GM23338 (cell line): ENCODE measurements around the gene PRPF38A. TPM values are rescaled to one million over a fixed set of nuclear protein-coding genes. Genes with fewer than 3 reads are reported as not detected.

Experiments used
- ATAC-seq: fragments of 200-7000 bp; cut with Tn5 transposase; 3 replicates; pipeline ENCODE4 v1.9.1; 2020
- DNase-seq: peaks from one replicate; pipeline ENCODE4 v3.0.0-alpha.2; 2015; ENCODE audit warnings: low spot score
- H2AFZ ChIP-seq: fragments of 200-600 bp; sonication (generic); 2 replicates; pipeline ENCODE4 v1.8.0; 2016; ENCODE audit warnings: antibody characterized with exemption, mild to moderate bottlenecking, moderate library complexity
- H3F3A ChIP-seq: fragments of 200-600 bp; sonication (generic); replicated peaks from 2 replicates; pipeline ENCODE4 v1.8.0; 2017; ENCODE audit warnings: antibody characterized with exemption, mixed run types, low read depth
- H3K27ac ChIP-seq: fragments of 200-600 bp; sonication (generic); 2 replicates; pipeline ENCODE4 v1.6.1; 2016; ENCODE audit warnings: low read depth
- H3K27me3 ChIP-seq: fragments of 200-600 bp; sonication (generic); 2 replicates; pipeline ENCODE4 v1.8.0; 2016; ENCODE audit warnings: mild to moderate bottlenecking, mixed run types, moderate library complexity; ENCODE audit not compliant: insufficient read depth
- H3K36me3 ChIP-seq: fragments of 200-600 bp; sonication (generic); 2 replicates; pipeline ENCODE4 v1.8.0; 2016; ENCODE audit warnings: mild to moderate bottlenecking; ENCODE audit not compliant: insufficient read depth
- H3K4me1 ChIP-seq: fragments of 200-600 bp; sonication (generic); 2 replicates; pipeline ENCODE4 v1.8.0; 2016; ENCODE audit warnings: mild to moderate bottlenecking, moderate library complexity; ENCODE audit not compliant: insufficient read depth
- H3K4me2 ChIP-seq: fragments of 200-600 bp; sonication (generic); 2 replicates; pipeline ENCODE4 v1.7.1; 2017; ENCODE audit warnings: mixed run types
- H3K4me3 ChIP-seq: fragments of 200-600 bp; sonication (generic); 2 replicates; pipeline ENCODE4 v1.6.1; 2016; ENCODE audit warnings: mixed run types
- H3K79me2 ChIP-seq: fragments of 200-600 bp; sonication (generic); replicated peaks from 2 replicates; pipeline ENCODE4 v1.8.0; 2017; ENCODE audit warnings: mild to moderate bottlenecking; ENCODE audit not compliant: insufficient read depth
- H3K9me2 ChIP-seq: fragments of 200-600 bp; sonication (generic); 2 replicates; pipeline ENCODE4 v1.8.0; 2017; ENCODE audit not compliant: insufficient read depth
- H4K20me1 ChIP-seq: fragments of 200-600 bp; sonication (generic); replicated peaks from 2 replicates; pipeline ENCODE4 v1.8.0; 2017; ENCODE audit warnings: mild to moderate bottlenecking; ENCODE audit not compliant: insufficient read depth
- H3K27ac Mint-ChIP-seq: 2 replicates; pipeline ENCODE4 v1.8.0; 2020; ENCODE audit warnings: inconsistent platforms, mild to moderate bottlenecking, moderate library complexity, mixed read lengths
- H3K27me3 Mint-ChIP-seq: 3 replicates; pipeline ENCODE4 v1.8.0; 2022; ENCODE audit warnings: low read depth, mild to moderate bottlenecking, moderate library complexity, mixed read lengths, inconsistent platforms; ENCODE audit not compliant: insufficient read depth, poor library complexity
- H3K36me3 Mint-ChIP-seq: 3 replicates; pipeline ENCODE4 v1.8.0; 2021; ENCODE audit warnings: low read depth, mild to moderate bottlenecking, inconsistent platforms, moderate library complexity, mixed read lengths
- H3K4me1 Mint-ChIP-seq: 3 replicates; pipeline ENCODE4 v1.8.0; 2020; ENCODE audit warnings: mild to moderate bottlenecking, inconsistent platforms, mixed read lengths
- H3K4me3 Mint-ChIP-seq: 3 replicates; pipeline ENCODE4 v1.8.0; 2021; ENCODE audit warnings: moderate library complexity, mild to moderate bottlenecking, inconsistent platforms, mixed read lengths
- H3K9me3 Mint-ChIP-seq: 3 replicates; pipeline ENCODE4 v1.8.0; 2020; ENCODE audit warnings: moderate library complexity, mild to moderate bottlenecking, inconsistent platforms, mixed read lengths
- CREB1 ChIP-seq: fragments of 250-450 bp; sonication (Bioruptor Pico); IDR thresholded peaks from 2 replicates; pipeline ENCODE4 v1.5.0; 2020; ENCODE audit warnings: low read depth, mild to moderate bottlenecking, moderate library complexity
- CTCF ChIP-seq, 2 experiments: fragments of 200-600 bp in 1 of 2; sonication (generic) in 1 of 2; conservative IDR thresholded peaks; 2 replicates each; pipeline versions ENCODE4 v1.5.1 to v1.6.1; 2016 to 2017; ENCODE audit warnings: antibody characterized with exemption in 2 of 2, low read depth in 2 of 2, mild to moderate bottlenecking in 2 of 2, moderate library complexity in 1 of 2
- EZH2 ChIP-seq: fragments of 200-600 bp; sonication (generic); IDR thresholded peaks from one replicate; pipeline ENCODE4 v1.8.0; 2017; ENCODE audit warnings: antibody characterized with exemption, mild to moderate bottlenecking, low read depth; ENCODE audit not compliant: unreplicated experiment
- EZH2phosphoT487 ChIP-seq: fragments of 200-600 bp; sonication (generic); IDR thresholded peaks from one replicate; pipeline ENCODE4 v1.8.1; 2018; ENCODE audit warnings: antibody characterized with exemption; ENCODE audit not compliant: unreplicated experiment
- STAT1 ChIP-seq: IDR thresholded peaks from one replicate; pipeline ENCODE4 v1.6.1; 2016; ENCODE audit warnings: antibody characterized with exemption; ENCODE audit not compliant: unreplicated experiment
- ZNF114 ChIP-seq: fragments of 250-450 bp; sonication (Bioruptor Pico); IDR thresholded peaks from 2 replicates; pipeline ENCODE4 v1.5.0; 2020; ENCODE audit warnings: mild to moderate bottlenecking, moderate library complexity
- ZNF331 ChIP-seq: fragments of 250-450 bp; sonication (Bioruptor Pico); IDR thresholded peaks from 2 replicates; pipeline ENCODE4 v1.5.0; 2020; ENCODE audit warnings: low read depth, mild to moderate bottlenecking, moderate library complexity
- polyA plus RNA-seq: library from polyadenylated mRNA; unstranded; fragments of >200 nt; fragmentation: Nextera tagmentation; extraction: Ambion mirVana; gene quantifications from 2 replicates; pipeline ENCODE4 v1.2.1, GENCODE V29; 2016
- total RNA-seq: library from RNA; depleted of rRNA; stranded (reverse); fragments of >200 nt; shearing (Covaris generic); gene quantifications from 2 replicates; pipeline ENCODE4 v1.2.3, GENCODE V29; 2014
- TF ChIP-seq, protein P1 (sequence below): IDR thresholded peaks from one replicate; pipeline ENCODE4 v1.6.1; 2018; ENCODE audit warnings: antibody characterized with exemption; ENCODE audit not compliant: unreplicated experiment

PRPF38A gene
- total and polyA plus RNA-seq, 2 experiments from 2014 or later: 24.8 to 40.3 TPM

DNA sequence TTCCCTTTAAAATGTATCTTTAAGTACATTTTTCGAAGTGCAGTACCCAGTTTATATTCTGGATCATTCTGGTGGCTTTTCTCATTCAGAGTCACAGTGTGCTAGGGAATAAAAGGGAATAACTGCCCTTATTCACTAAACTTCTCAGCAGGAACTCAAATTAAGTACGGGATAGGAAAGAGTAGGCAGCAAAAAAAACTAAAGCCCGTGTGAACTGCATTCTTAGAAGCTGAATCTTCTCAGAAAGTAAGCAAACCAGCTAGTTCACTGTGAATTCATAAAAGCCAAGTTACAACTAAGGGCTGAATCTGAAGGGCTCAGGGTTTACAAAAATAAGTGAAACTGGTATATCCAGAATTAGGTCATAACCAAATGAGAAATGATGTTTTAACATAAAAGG is 22.0 kb downstream of the PRPF38A start:
- peaks cover 17% of the 10 kb centered on the region for H3K36me3 ChIP-seq
- H4K20me1 ChIP-seq: 0 out of 2 replicates have a peak, but pooled peaks cover 2% of the 10 kb centered on the region
- H3K4me1 ChIP-seq: 0 out of 2 replicates have a peak, but pooled peaks cover 9% of the 10 kb centered on the region
- no peak overlapping the region for H2AFZ ChIP-seq
- no peak overlapping the region for H3K4me3 Mint-ChIP-seq
- no peak overlapping the region for H3K4me3 ChIP-seq
- no peaks in the 10 kb centered on the region; the same call in 1 of the 2 replicates for H3K79me2 ChIP-seq
- no peak for TF ChIP-seq CTCF (conservative IDR thresholded peaks at IDR 0.05; ENCODE audit: low read depth in 2 of 2)
- no peak for TF ChIP-seq CREB1
- TF ChIP-seq, protein P1, sequence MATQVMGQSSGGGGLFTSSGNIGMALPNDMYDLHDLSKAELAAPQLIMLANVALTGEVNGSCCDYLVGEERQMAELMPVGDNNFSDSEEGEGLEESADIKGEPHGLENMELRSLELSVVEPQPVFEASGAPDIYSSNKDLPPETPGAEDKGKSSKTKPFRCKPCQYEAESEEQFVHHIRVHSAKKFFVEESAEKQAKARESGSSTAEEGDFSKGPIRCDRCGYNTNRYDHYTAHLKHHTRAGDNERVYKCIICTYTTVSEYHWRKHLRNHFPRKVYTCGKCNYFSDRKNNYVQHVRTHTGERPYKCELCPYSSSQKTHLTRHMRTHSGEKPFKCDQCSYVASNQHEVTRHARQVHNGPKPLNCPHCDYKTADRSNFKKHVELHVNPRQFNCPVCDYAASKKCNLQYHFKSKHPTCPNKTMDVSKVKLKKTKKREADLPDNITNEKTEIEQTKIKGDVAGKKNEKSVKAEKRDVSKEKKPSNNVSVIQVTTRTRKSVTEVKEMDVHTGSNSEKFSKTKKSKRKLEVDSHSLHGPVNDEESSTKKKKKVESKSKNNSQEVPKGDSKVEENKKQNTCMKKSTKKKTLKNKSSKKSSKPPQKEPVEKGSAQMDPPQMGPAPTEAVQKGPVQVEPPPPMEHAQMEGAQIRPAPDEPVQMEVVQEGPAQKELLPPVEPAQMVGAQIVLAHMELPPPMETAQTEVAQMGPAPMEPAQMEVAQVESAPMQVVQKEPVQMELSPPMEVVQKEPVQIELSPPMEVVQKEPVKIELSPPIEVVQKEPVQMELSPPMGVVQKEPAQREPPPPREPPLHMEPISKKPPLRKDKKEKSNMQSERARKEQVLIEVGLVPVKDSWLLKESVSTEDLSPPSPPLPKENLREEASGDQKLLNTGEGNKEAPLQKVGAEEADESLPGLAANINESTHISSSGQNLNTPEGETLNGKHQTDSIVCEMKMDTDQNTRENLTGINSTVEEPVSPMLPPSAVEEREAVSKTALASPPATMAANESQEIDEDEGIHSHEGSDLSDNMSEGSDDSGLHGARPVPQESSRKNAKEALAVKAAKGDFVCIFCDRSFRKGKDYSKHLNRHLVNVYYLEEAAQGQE: no peak
- no peak for TF ChIP-seq ZNF331
- TF ChIP-seq ZNF114 (CRISPR knock-in tag): no peak
- TF ChIP-seq EZH2: no peak
- no peak for TF ChIP-seq EZH2phosphoT487
- H3K9me2 ChIP-seq: no peaks in the 10 kb centered on the region
- DNase-seq (no peak), ATAC-seq (no peak)
- peaks cover 7% of the 10 kb centered on the region; the same call in 2 of the 3 replicates for H3K4me1 Mint-ChIP-seq
- 0 out of 2 replicates have a peak overlapping the region, but pooled peaks have one; percentile 28 for H3K4me2 ChIP-seq
- H3K36me3 Mint-ChIP-seq: peaks cover 24% of the 10 kb centered on the region
- no peaks in the 10 kb centered on the region for H3K27me3 ChIP-seq
- 0 out of 2 replicates have a peak, but pooled peaks cover 3% of the 10 kb centered on the region for H3F3A ChIP-seq
- H3K27ac ChIP-seq: no peak overlapping the region
- H3K27ac Mint-ChIP-seq: 0 out of 2 replicates have a peak overlapping the region, but pooled peaks have one; percentile 34
- H3K27me3 Mint-ChIP-seq: peaks cover 2% of the 10 kb centered on the region
- H3K9me3 Mint-ChIP-seq: no peaks in the 10 kb centered on the region

DNA sequence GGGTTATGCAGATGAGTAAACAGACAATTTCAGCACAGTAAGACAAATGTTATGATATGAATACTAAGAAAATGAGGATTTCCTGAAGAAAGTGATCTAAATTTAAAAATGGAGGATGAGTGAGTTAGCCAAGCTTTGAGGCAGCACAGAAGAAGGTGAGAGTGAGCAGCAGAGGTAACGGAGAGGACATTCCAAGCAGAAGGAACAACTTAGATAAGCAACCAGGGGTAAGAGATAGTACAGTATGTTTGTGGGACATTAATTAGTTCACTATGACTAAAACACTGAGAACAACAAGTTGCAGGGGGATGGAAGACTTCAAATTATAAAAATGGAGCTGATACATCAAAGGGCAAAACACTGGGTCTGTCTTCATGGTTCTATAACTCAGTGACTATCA is 22.8 kb downstream of the PRPF38A start:
- H3K36me3 ChIP-seq: peaks cover 17% of the 10 kb centered on the region
- no peak overlapping the region; the same call in 1 of the 2 replicates for H3K27ac Mint-ChIP-seq
- no peak for DNase-seq
- H3K36me3 Mint-ChIP-seq: peaks cover 24% of the 10 kb centered on the region
- no peaks in the 10 kb centered on the region for H3K9me3 Mint-ChIP-seq
- H3K79me2 ChIP-seq: no peaks in the 10 kb centered on the region
- no peak overlapping the region for H3K27ac ChIP-seq
- 0 out of 2 replicates have a peak, but pooled peaks cover 2% of the 10 kb centered on the region for H4K20me1 ChIP-seq
- H3K4me3 Mint-ChIP-seq: no peak overlapping the region
- ATAC-seq: no peak
- no peaks in the 10 kb centered on the region for H3K27me3 ChIP-seq
- H3K4me3 ChIP-seq: no peak overlapping the region
- no peak overlapping the region for H2AFZ ChIP-seq
- H3K4me1 ChIP-seq: 0 out of 2 replicates have a peak, but pooled peaks cover 9% of the 10 kb centered on the region
- peaks cover 2% of the 10 kb centered on the region for H3K27me3 Mint-ChIP-seq
- H3K9me2 ChIP-seq: no peaks in the 10 kb centered on the region
- H3F3A ChIP-seq: 0 out of 2 replicates have a peak, but pooled peaks cover 3% of the 10 kb centered on the region
- H3K4me1 Mint-ChIP-seq: peaks cover 7% of the 10 kb centered on the region; the same call in 2 of the 3 replicates
- H3K4me2 ChIP-seq: no peak overlapping the region
- TF ChIP-seq STAT1: no peak
- TF ChIP-seq, protein P1: no peak
